ENCODE measurements around the gene ABCC8.

GRCh38 chr11:17498475-17498874 lies 21.8 kb upstream of the ABCC8 start:
- no peak for TF ChIP-seq EZH2 (IDR thresholded peaks at IDR 0.05; ENCODE audit: borderline replicate concordance, low read depth, low read length, severe bottlenecking)
- TF ChIP-seq POLR2A (IDR thresholded peaks at IDR 0.05; ENCODE audit: low read depth, low read length), result no peak
- TF ChIP-seq CTCF (IDR thresholded peaks at IDR 0.05; ENCODE audit: extremely low read depth in 1 of 2, insufficient read depth in 1 of 2, low read depth in 1 of 2, low read length in 2 of 2), result no peak
- no peak for TF ChIP-seq JUN (IDR thresholded peaks at IDR 0.05; ENCODE audit: borderline replicate concordance, insufficient read depth, insufficient read length, low read depth)
- TF ChIP-seq POLR2AphosphoS5 (IDR thresholded peaks at IDR 0.05; ENCODE audit: insufficient read depth, low read depth, low read length), result no peak
- TF ChIP-seq MAX (IDR thresholded peaks at IDR 0.05; ENCODE audit: insufficient read depth, insufficient read length), result no peak
- no peak for TF ChIP-seq FOS (IDR thresholded peaks at IDR 0.05; ENCODE audit: borderline replicate concordance, insufficient read depth, low read length)
- TF ChIP-seq GATA2 (IDR thresholded peaks at IDR 0.05; ENCODE audit: insufficient read depth, insufficient read length, low read depth, low read length), result no peak
- TF ChIP-seq MYC (IDR thresholded peaks at IDR 0.05; ENCODE audit: low read depth, low read length), result no peak

All from endothelial cell of umbilical vein (primary cell).